ENCODE data around the gene POLR3E. TPM values are rescaled to one million over a fixed set of nuclear protein-coding genes. Genes with fewer than 3 reads are reported as not detected.

Gene POLR3E
- total RNA-seq, 1 experiment from 2014 or later: 95.2 TPM

GRCh38 chr16:22322021-22322471 is 24.8 kb downstream of the POLR3E start:
- H3K9me3 Mint-ChIP-seq (ENCODE audit: low read depth, unreplicated experiment): no peaks in the 10 kb centered on the region
- no TSS peak for BruUV-seq (replicated peaks)
- intact Hi-C loops (cut with micrococcal nuclease; ENCODE audit: unreplicated experiment): loop anchor here (5.0 to 10.0 kb wide), 2 partner anchors 1017 to 1165 kb away; partner anchors contain the start of gene LDAF1
- no peak for DNase-seq
- no peaks in the 10 kb centered on the region for H3K4me1 Mint-ChIP-seq (ENCODE audit: low read depth, unreplicated experiment)
- H3K36me3 Mint-ChIP-seq (ENCODE audit: insufficient read depth, unreplicated experiment): peaks cover 85% of the 10 kb centered on the region
- no peak overlapping the region for H3K4me3 Mint-ChIP-seq (ENCODE audit: low read depth, unreplicated experiment)
- TF ChIP-seq, protein P1, sequence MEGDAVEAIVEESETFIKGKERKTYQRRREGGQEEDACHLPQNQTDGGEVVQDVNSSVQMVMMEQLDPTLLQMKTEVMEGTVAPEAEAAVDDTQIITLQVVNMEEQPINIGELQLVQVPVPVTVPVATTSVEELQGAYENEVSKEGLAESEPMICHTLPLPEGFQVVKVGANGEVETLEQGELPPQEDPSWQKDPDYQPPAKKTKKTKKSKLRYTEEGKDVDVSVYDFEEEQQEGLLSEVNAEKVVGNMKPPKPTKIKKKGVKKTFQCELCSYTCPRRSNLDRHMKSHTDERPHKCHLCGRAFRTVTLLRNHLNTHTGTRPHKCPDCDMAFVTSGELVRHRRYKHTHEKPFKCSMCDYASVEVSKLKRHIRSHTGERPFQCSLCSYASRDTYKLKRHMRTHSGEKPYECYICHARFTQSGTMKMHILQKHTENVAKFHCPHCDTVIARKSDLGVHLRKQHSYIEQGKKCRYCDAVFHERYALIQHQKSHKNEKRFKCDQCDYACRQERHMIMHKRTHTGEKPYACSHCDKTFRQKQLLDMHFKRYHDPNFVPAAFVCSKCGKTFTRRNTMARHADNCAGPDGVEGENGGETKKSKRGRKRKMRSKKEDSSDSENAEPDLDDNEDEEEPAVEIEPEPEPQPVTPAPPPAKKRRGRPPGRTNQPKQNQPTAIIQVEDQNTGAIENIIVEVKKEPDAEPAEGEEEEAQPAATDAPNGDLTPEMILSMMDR (IDR thresholded peaks at IDR 0.05; ENCODE audit: unreplicated experiment): no peak
- no peak overlapping the region for H3K27ac Mint-ChIP-seq (ENCODE audit: unreplicated experiment)
- CTCF ChIA-PET: no interaction called here
- H3K27me3 Mint-ChIP-seq (ENCODE audit: unreplicated experiment): no peaks in the 10 kb centered on the region

DNA sequence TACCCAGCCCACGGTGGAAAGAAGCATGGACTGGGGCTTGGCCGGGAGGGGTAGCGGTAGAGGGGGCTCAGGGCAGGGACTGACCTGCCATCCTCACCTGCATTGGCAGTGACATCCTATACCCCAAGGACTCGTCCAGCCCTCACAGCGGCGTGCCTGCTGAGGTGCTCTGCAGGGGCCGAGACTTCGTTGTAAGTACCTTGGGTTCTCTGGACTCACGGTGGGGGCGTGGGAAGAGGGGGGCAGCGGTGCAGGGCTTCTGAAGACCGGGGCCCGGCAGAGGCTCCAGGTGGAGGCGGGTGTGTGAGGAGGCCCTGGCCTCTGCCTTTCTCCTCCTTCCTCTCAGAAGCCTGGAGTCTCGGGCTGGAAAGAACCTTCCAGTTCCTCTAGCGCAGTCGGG is 25.5 kb downstream of the POLR3E start:
- no peak overlapping the region for H3K4me3 Mint-ChIP-seq (ENCODE audit: low read depth, unreplicated experiment)
- DNase-seq: no peak
- H3K4me1 Mint-ChIP-seq (ENCODE audit: low read depth, unreplicated experiment): no peaks in the 10 kb centered on the region
- TF ChIP-seq, protein P1 (IDR thresholded peaks at IDR 0.05; ENCODE audit: unreplicated experiment): no peak
- peaks cover 85% of the 10 kb centered on the region for H3K36me3 Mint-ChIP-seq (ENCODE audit: insufficient read depth, unreplicated experiment)
- intact Hi-C loops (cut with micrococcal nuclease; ENCODE audit: unreplicated experiment): loop anchor here (5.0 to 10.0 kb wide), 2 partner anchors 1018 to 1165 kb away; partner anchors contain the start of gene LDAF1
- no TSS peak for BruUV-seq (replicated peaks)
- no peaks in the 10 kb centered on the region for H3K9me3 Mint-ChIP-seq (ENCODE audit: low read depth, unreplicated experiment)
- CTCF ChIA-PET: no interaction called here
- no peaks in the 10 kb centered on the region for H3K27me3 Mint-ChIP-seq (ENCODE audit: unreplicated experiment)
- no peak overlapping the region for H3K27ac Mint-ChIP-seq (ENCODE audit: unreplicated experiment)

GRCh38 chr16:22323173-22323958 is 26.2 kb downstream of the POLR3E start:
- intact Hi-C loops (cut with micrococcal nuclease; ENCODE audit: unreplicated experiment): loop anchor here (5.0 to 10.0 kb wide), 2 partner anchors 1019 to 1166 kb away; partner anchors contain the start of gene LDAF1
- no peaks in the 10 kb centered on the region for H3K9me3 Mint-ChIP-seq (ENCODE audit: low read depth, unreplicated experiment)
- H3K36me3 Mint-ChIP-seq (ENCODE audit: insufficient read depth, unreplicated experiment): peaks cover 85% of the 10 kb centered on the region

DNA sequence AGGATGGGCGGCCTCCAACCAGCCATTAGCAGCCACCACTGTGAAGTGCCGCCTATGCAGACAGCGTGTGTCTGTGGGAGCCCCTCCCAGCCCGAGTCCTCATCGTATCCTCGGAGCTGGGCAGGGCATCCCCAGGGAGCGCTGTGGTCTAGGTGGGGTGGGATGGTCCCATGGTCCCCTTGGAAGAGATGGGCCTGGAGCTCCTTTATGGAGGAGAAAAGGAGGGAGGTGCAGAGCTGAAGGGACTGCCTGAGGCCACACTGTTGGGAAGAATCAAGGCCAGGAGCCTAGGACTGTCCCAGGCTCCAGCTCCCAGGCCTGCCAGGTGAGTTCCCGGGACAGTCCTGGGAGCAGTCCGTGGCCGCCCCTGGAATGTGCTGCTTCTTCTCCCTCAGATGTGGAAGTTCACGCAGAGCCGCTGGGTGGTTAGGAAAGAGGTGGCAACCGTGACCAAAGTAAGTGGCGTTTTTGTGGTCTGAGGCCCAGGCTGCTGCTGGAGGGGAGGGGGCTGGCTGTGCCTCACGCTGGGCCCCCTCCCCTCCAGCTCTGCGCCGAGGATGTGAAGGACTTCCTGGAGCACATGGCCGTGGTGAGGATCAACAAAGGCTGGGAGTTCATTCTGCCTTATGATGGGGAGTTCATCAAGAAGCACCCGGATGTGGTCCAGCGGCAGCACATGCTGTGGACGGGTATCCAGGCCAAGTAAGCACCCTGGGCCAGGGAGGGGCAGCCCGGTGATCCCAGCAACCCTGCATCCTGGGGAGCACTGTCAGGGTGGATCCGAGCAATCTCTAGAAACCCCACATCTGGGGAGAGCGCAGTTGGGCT is 27.0 kb downstream of the POLR3E start:
- Mint-ChIP-seq H3K4me1 (ENCODE audit: low read depth, unreplicated experiment) (no peaks in the 10 kb centered on the region), H3K9me3 (ENCODE audit: low read depth, unreplicated experiment) (no peaks in the 10 kb centered on the region), H3K36me3 (ENCODE audit: insufficient read depth, unreplicated experiment) (peaks cover 85% of the 10 kb centered on the region), H3K27ac (ENCODE audit: unreplicated experiment) (peak overlapping the region; percentile 72), H3K4me3 (ENCODE audit: low read depth, unreplicated experiment) (no peak overlapping the region), H3K27me3 (ENCODE audit: unreplicated experiment) (no peaks in the 10 kb centered on the region)
- intact Hi-C loops (cut with micrococcal nuclease; ENCODE audit: unreplicated experiment): loop anchor here (5.0 to 10.0 kb wide), 2 partner anchors 1019 to 1167 kb away; partner anchors contain the start of gene LDAF1
- TF ChIP-seq, protein P1 (IDR thresholded peaks at IDR 0.05; ENCODE audit: unreplicated experiment): no peak
- BruUV-seq (replicated peaks): no TSS peak
- CTCF ChIA-PET: no interaction called here
- no peak for DNase-seq

More at GRCh38 chr16:22323173-22323958, 26.2 kb downstream of the POLR3E start:
- Mint-ChIP-seq H3K4me3 (ENCODE audit: low read depth, unreplicated experiment) (no peak overlapping the region), H3K4me1 (ENCODE audit: low read depth, unreplicated experiment) (no peaks in the 10 kb centered on the region), H3K27me3 (ENCODE audit: unreplicated experiment) (no peaks in the 10 kb centered on the region), H3K27ac (ENCODE audit: unreplicated experiment) (no peak overlapping the region)
- CTCF ChIA-PET: no interaction called here
- TF ChIP-seq, protein P1 (IDR thresholded peaks at IDR 0.05; ENCODE audit: unreplicated experiment): no peak
- no peak for DNase-seq
- BruUV-seq (replicated peaks): no TSS peak

Data from Calu3 (cell line).